ENCODE measurements around the gene KIAA1958. TPM values are rescaled to one million over a fixed set of nuclear protein-coding genes. Genes with fewer than 3 reads are reported as not detected.

KIAA1958 gene
- total RNA-seq, 1 donor from 2014 or later, result 12.0 TPM

- TF ChIP-seq CTCF (IDR thresholded peaks at IDR 0.05; ENCODE audit: insufficient read depth, low read depth, low read length), result no peak
- no peak for TF ChIP-seq EZH2 (IDR thresholded peaks at IDR 0.05; ENCODE audit: insufficient read depth, low read length)
- FAIRE-seq (no peak), DNase-seq (ENCODE audit: low read depth) (no peak)
- Histone ChIP-seq H3K4me3 (ENCODE audit: insufficient read depth, low read depth, low read length) (no peak overlapping the region), H3K27me3 (ENCODE audit: insufficient read depth, low read length) (no peaks in the 10 kb centered on the region), H2AFZ (ENCODE audit: low read depth, low read length) (no peak overlapping the region), H3K9ac (ENCODE audit: low read length) (no peak overlapping the region), H3K27ac (ENCODE audit: low read depth, low read length) (no peak overlapping the region), H3K79me2 (ENCODE audit: insufficient read depth, low read length) (no peaks in the 10 kb centered on the region), H3K9me3 (ENCODE audit: insufficient read depth, low read depth, low read length) (no peaks in the 10 kb centered on the region), H4K20me1 (ENCODE audit: insufficient read depth, low read length) (no peaks in the 10 kb centered on the region), H3K4me2 (ENCODE audit: low read length) (no peak overlapping the region), H3K36me3 (ENCODE audit: insufficient read depth, low read length) (no peaks in the 10 kb centered on the region), H3K4me1 (ENCODE audit: insufficient read depth, low read length) (no peaks in the 10 kb centered on the region)
- Mint-ChIP-seq H3K4me1 (ENCODE audit: low read depth, unreplicated experiment) (no peaks in the 10 kb centered on the region), H3K27me3 (ENCODE audit: low read depth, unreplicated experiment) (no peaks in the 10 kb centered on the region), H3K36me3 (ENCODE audit: low read depth, unreplicated experiment) (peaks cover 2% of the 10 kb centered on the region), H3K4me3 (ENCODE audit: unreplicated experiment) (no peak overlapping the region), H3K9me3 (ENCODE audit: unreplicated experiment) (no peaks in the 10 kb centered on the region), H3K27ac (ENCODE audit: unreplicated experiment) (no peak overlapping the region)
Observed at GRCh38 chr9:112446526-112446925, 40.1 kb upstream of the KIAA1958 start.

- no peak overlapping the region for H3K27ac ChIP-seq (ENCODE audit: low read depth, low read length)
- H3K4me3 Mint-ChIP-seq (ENCODE audit: unreplicated experiment), result no peak overlapping the region
- no peaks in the 10 kb centered on the region for H3K27me3 ChIP-seq (ENCODE audit: insufficient read depth, low read length)
- no peak overlapping the region for H3K27ac Mint-ChIP-seq (ENCODE audit: unreplicated experiment)
- H4K20me1 ChIP-seq (ENCODE audit: insufficient read depth, low read length), result no peaks in the 10 kb centered on the region
- TF ChIP-seq CTCF (IDR thresholded peaks at IDR 0.05; ENCODE audit: insufficient read depth, low read depth, low read length) (no peak), EZH2 (IDR thresholded peaks at IDR 0.05; ENCODE audit: insufficient read depth, low read length) (no peak)
- no peaks in the 10 kb centered on the region for H3K9me3 Mint-ChIP-seq (ENCODE audit: unreplicated experiment)
- no peak overlapping the region for H2AFZ ChIP-seq (ENCODE audit: low read depth, low read length)
- no peaks in the 10 kb centered on the region for H3K79me2 ChIP-seq (ENCODE audit: insufficient read depth, low read length)
- H3K4me3 ChIP-seq (ENCODE audit: insufficient read depth, low read depth, low read length), result no peak overlapping the region
- H3K4me2 ChIP-seq (ENCODE audit: low read length), result no peak overlapping the region
- DNase-seq (ENCODE audit: low read depth), result peak; percentile 26
- H3K36me3 ChIP-seq (ENCODE audit: insufficient read depth, low read length), result no peaks in the 10 kb centered on the region
- no peaks in the 10 kb centered on the region for H3K4me1 Mint-ChIP-seq (ENCODE audit: low read depth, unreplicated experiment)
- no peak overlapping the region for H3K9ac ChIP-seq (ENCODE audit: low read length)
- FAIRE-seq, result peak; percentile 66
- no peaks in the 10 kb centered on the region for H3K9me3 ChIP-seq (ENCODE audit: insufficient read depth, low read depth, low read length)
- no peaks in the 10 kb centered on the region for H3K27me3 Mint-ChIP-seq (ENCODE audit: low read depth, unreplicated experiment)
- no peaks in the 10 kb centered on the region for H3K4me1 ChIP-seq (ENCODE audit: insufficient read depth, low read length)
- H3K36me3 Mint-ChIP-seq (ENCODE audit: low read depth, unreplicated experiment), result peaks cover 2% of the 10 kb centered on the region
Observed at GRCh38 chr9:112447283-112447761, 39.3 kb upstream of the KIAA1958 start.

GRCh38 chr9:112462855-112463254, 23.8 kb upstream of the KIAA1958 start:
- H3K9me3 ChIP-seq (ENCODE audit: insufficient read depth, low read depth, low read length), result no peaks in the 10 kb centered on the region
- no peaks in the 10 kb centered on the region for H3K79me2 ChIP-seq (ENCODE audit: insufficient read depth, low read length)
- no peaks in the 10 kb centered on the region for H3K36me3 ChIP-seq (ENCODE audit: insufficient read depth, low read length)
- Mint-ChIP-seq H3K9me3 (ENCODE audit: unreplicated experiment) (no peaks in the 10 kb centered on the region), H3K4me3 (ENCODE audit: unreplicated experiment) (no peak overlapping the region), H3K27me3 (ENCODE audit: low read depth, unreplicated experiment) (no peaks in the 10 kb centered on the region), H3K27ac (ENCODE audit: unreplicated experiment) (no peak overlapping the region), H3K36me3 (ENCODE audit: low read depth, unreplicated experiment) (peaks cover 9% of the 10 kb centered on the region), H3K4me1 (ENCODE audit: low read depth, unreplicated experiment) (no peaks in the 10 kb centered on the region)
- FAIRE-seq (no peak), DNase-seq (ENCODE audit: low read depth) (no peak)
- no peak overlapping the region for H3K27ac ChIP-seq (ENCODE audit: low read depth, low read length)
- TF ChIP-seq CTCF (IDR thresholded peaks at IDR 0.05; ENCODE audit: insufficient read depth, low read depth, low read length), result no peak
- no peak for TF ChIP-seq EZH2 (IDR thresholded peaks at IDR 0.05; ENCODE audit: insufficient read depth, low read length)
- H4K20me1 ChIP-seq (ENCODE audit: insufficient read depth, low read length), result no peaks in the 10 kb centered on the region
- H3K4me3 ChIP-seq (ENCODE audit: insufficient read depth, low read depth, low read length), result no peak overlapping the region
- no peak overlapping the region for H3K4me2 ChIP-seq (ENCODE audit: low read length)
- no peak overlapping the region for H3K9ac ChIP-seq (ENCODE audit: low read length)
- no peaks in the 10 kb centered on the region for H3K27me3 ChIP-seq (ENCODE audit: insufficient read depth, low read length)
- H3K4me1 ChIP-seq (ENCODE audit: insufficient read depth, low read length), result no peaks in the 10 kb centered on the region
- no peak overlapping the region for H2AFZ ChIP-seq (ENCODE audit: low read depth, low read length)

Measured in astrocyte (in vitro differentiated cells and primary cell).